Measurements from ENCODE around the gene LUM. TPM values are rescaled to one million over a fixed set of nuclear protein-coding genes. Genes with fewer than 3 reads are reported as not detected.

Gene LUM
- total RNA-seq, 1 donor from 2014 or later: 76.4 TPM

- no peak overlapping the region for H3K9ac ChIP-seq (ENCODE audit: low read length)
- no peaks in the 10 kb centered on the region for H3K27me3 ChIP-seq (ENCODE audit: insufficient read depth, low read length)
- no peaks in the 10 kb centered on the region for H3K9me3 ChIP-seq (ENCODE audit: insufficient read depth, low read depth, low read length)
- no peaks in the 10 kb centered on the region for H3K4me1 ChIP-seq (ENCODE audit: insufficient read depth, low read length)
- no peak overlapping the region for H3K4me3 ChIP-seq (ENCODE audit: insufficient read depth, low read depth, low read length)
- H3K4me2 ChIP-seq (ENCODE audit: low read length): no peak overlapping the region
- FAIRE-seq (no peak), DNase-seq (ENCODE audit: low read depth) (no peak)
- H3K4me1 Mint-ChIP-seq (ENCODE audit: low read depth, unreplicated experiment): no peaks in the 10 kb centered on the region
- H3K79me2 ChIP-seq (ENCODE audit: insufficient read depth, low read length): no peaks in the 10 kb centered on the region
- no peaks in the 10 kb centered on the region for H4K20me1 ChIP-seq (ENCODE audit: insufficient read depth, low read length)
- no peaks in the 10 kb centered on the region for H3K27me3 Mint-ChIP-seq (ENCODE audit: low read depth, unreplicated experiment)
- H3K9me3 Mint-ChIP-seq (ENCODE audit: unreplicated experiment): peaks cover 2% of the 10 kb centered on the region
- no peak overlapping the region for H3K4me3 Mint-ChIP-seq (ENCODE audit: unreplicated experiment)
- H3K27ac ChIP-seq (ENCODE audit: low read depth, low read length): no peak overlapping the region
- H3K27ac Mint-ChIP-seq (ENCODE audit: unreplicated experiment): no peak overlapping the region
- TF ChIP-seq EZH2 (IDR thresholded peaks at IDR 0.05; ENCODE audit: insufficient read depth, low read length): no peak
- TF ChIP-seq CTCF (IDR thresholded peaks at IDR 0.05; ENCODE audit: insufficient read depth, low read depth, low read length): no peak
- no peaks in the 10 kb centered on the region for H3K36me3 ChIP-seq (ENCODE audit: insufficient read depth, low read length)
- H3K36me3 Mint-ChIP-seq (ENCODE audit: low read depth, unreplicated experiment): no peaks in the 10 kb centered on the region
- H2AFZ ChIP-seq (ENCODE audit: low read depth, low read length): no peak overlapping the region
Observed at GRCh38 chr12:91155990-91156389, 44.7 kb upstream of the LUM start.

- no peaks in the 10 kb centered on the region for H3K27me3 Mint-ChIP-seq (ENCODE audit: low read depth, unreplicated experiment)
Observed at GRCh38 chr12:91154131-91154530, 42.8 kb upstream of the LUM start.

More at GRCh38 chr12:91154131-91154530, 42.8 kb upstream of the LUM start:
- Histone ChIP-seq H3K36me3 (ENCODE audit: insufficient read depth, low read length) (no peaks in the 10 kb centered on the region), H3K4me2 (ENCODE audit: low read length) (no peak overlapping the region), H2AFZ (ENCODE audit: low read depth, low read length) (no peak overlapping the region), H3K79me2 (ENCODE audit: insufficient read depth, low read length) (no peaks in the 10 kb centered on the region), H3K4me1 (ENCODE audit: insufficient read depth, low read length) (no peaks in the 10 kb centered on the region), H3K4me3 (ENCODE audit: insufficient read depth, low read depth, low read length) (no peak overlapping the region), H4K20me1 (ENCODE audit: insufficient read depth, low read length) (no peaks in the 10 kb centered on the region), H3K9ac (ENCODE audit: low read length) (no peak overlapping the region), H3K27me3 (ENCODE audit: insufficient read depth, low read length) (no peaks in the 10 kb centered on the region), H3K9me3 (ENCODE audit: insufficient read depth, low read depth, low read length) (no peaks in the 10 kb centered on the region), H3K27ac (ENCODE audit: low read depth, low read length) (no peak overlapping the region)
- FAIRE-seq (no peak), DNase-seq (ENCODE audit: low read depth) (no peak)
- Mint-ChIP-seq H3K4me3 (ENCODE audit: unreplicated experiment) (no peak overlapping the region), H3K27ac (ENCODE audit: unreplicated experiment) (no peak overlapping the region), H3K4me1 (ENCODE audit: low read depth, unreplicated experiment) (no peaks in the 10 kb centered on the region), H3K9me3 (ENCODE audit: unreplicated experiment) (peaks cover 2% of the 10 kb centered on the region), H3K36me3 (ENCODE audit: low read depth, unreplicated experiment) (no peaks in the 10 kb centered on the region)
- TF ChIP-seq EZH2 (IDR thresholded peaks at IDR 0.05; ENCODE audit: insufficient read depth, low read length) (no peak), CTCF (IDR thresholded peaks at IDR 0.05; ENCODE audit: insufficient read depth, low read depth, low read length) (no peak)
